Fibroblast of pulmonary artery (primary cell): ENCODE data around the gene TMEM182.

Experiments used
- DNase-seq: peaks from one replicate; pipeline ENCODE4 v3.0.0-alpha.2; 2010; ENCODE audit warnings: low read depth
- H3K4me3 ChIP-seq: replicated peaks from 2 replicates; pipeline ENCODE4 v1.5.1; 2011; ENCODE audit warnings: low read depth, mild to moderate bottlenecking, control low read depth, low read length, moderate library complexity
- CTCF ChIP-seq: IDR thresholded peaks from 2 replicates; pipeline ENCODE4 v1.5.1; 2011; ENCODE audit warnings: mild to moderate bottlenecking, control low read depth, low read length, inconsistent platforms; ENCODE audit errors: missing control alignments

The TMEM182 gene

GRCh38 chr2:102749938-102750337 is 11.9 kb upstream of the TMEM182 start:
- no peak for TF ChIP-seq CTCF
- DNase-seq: no peak

GRCh38 chr2:102753563-102754159 is 8.2 kb upstream of the TMEM182 start:
- H3K4me3 ChIP-seq: no peak overlapping the region
- TF ChIP-seq CTCF: peak; percentile 78
- DNase-seq: peak; percentile 61

More at GRCh38 chr2:102749938-102750337, 11.9 kb upstream of the TMEM182 start:
- no peak overlapping the region for H3K4me3 ChIP-seq

- no peak for DNase-seq
- TF ChIP-seq CTCF: no peak
- no peak overlapping the region for H3K4me3 ChIP-seq
These were observed 7.2 kb upstream of the TMEM182 start for GRCh38 chr2:102754456-102755145.

- TF ChIP-seq CTCF: no peak
- no peak overlapping the region for H3K4me3 ChIP-seq
- DNase-seq: no peak
These were observed 6.5 kb upstream of the TMEM182 start for GRCh38 chr2:102755284-102755683.

- DNase-seq: no peak
- H3K4me3 ChIP-seq: no peak overlapping the region
- TF ChIP-seq CTCF: no peak
These were observed 3.4 kb upstream of the TMEM182 start for GRCh38 chr2:102758439-102758838.

- TF ChIP-seq CTCF: no peak
- no peak overlapping the region for H3K4me3 ChIP-seq
- DNase-seq: peak; percentile 10
These were observed 2.3 kb downstream of the TMEM182 start for GRCh38 chr2:102764083-102764482.

- no peak overlapping the region for H3K4me3 ChIP-seq
- TF ChIP-seq CTCF: no peak
- no peak for DNase-seq
These were observed 3.2 kb downstream of the TMEM182 start for GRCh38 chr2:102765061-102765460.
